SU-DHL-6 (cell line): ENCODE results near the gene TJP1.

Experiments used
- EZH2phosphoT487 ChIP-seq: fragments of 200-600 bp; sonication (generic), shearing (Covaris generic); conservative IDR thresholded peaks from 2 replicates; pipeline ENCODE4 v1.6.1; 2018; ENCODE audit warnings: mild to moderate bottlenecking, antibody characterized with exemption, low read length, moderate library complexity, mixed read lengths
- TF ChIP-seq, protein P1 (sequence below): fragments of 200-600 bp; sonication (generic); IDR thresholded peaks from one replicate; pipeline ENCODE4 v1.5.1; 2017; ENCODE audit warnings: antibody characterized with exemption, mild to moderate bottlenecking, low read length, moderate library complexity; ENCODE audit not compliant: insufficient read depth, poor library complexity, severe bottlenecking

- TF ChIP-seq, protein P1, sequence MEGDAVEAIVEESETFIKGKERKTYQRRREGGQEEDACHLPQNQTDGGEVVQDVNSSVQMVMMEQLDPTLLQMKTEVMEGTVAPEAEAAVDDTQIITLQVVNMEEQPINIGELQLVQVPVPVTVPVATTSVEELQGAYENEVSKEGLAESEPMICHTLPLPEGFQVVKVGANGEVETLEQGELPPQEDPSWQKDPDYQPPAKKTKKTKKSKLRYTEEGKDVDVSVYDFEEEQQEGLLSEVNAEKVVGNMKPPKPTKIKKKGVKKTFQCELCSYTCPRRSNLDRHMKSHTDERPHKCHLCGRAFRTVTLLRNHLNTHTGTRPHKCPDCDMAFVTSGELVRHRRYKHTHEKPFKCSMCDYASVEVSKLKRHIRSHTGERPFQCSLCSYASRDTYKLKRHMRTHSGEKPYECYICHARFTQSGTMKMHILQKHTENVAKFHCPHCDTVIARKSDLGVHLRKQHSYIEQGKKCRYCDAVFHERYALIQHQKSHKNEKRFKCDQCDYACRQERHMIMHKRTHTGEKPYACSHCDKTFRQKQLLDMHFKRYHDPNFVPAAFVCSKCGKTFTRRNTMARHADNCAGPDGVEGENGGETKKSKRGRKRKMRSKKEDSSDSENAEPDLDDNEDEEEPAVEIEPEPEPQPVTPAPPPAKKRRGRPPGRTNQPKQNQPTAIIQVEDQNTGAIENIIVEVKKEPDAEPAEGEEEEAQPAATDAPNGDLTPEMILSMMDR, result no peak
- no peak for TF ChIP-seq EZH2phosphoT487
Measured at GRCh38 chr15:29853211-29853987, 31.1 kb upstream of the TJP1 start.
